Effector memory CD8-positive, alpha-beta T cell (primary cell): ENCODE results near the gene PIK3R1.

Experiments used
- ATAC-seq: fragments of 150-1000 bp; cut with Tn5 transposase; replicated peaks from 2 replicates; pipeline ENCODE4 v1.10.0; 2021; ENCODE audit warnings: mild to moderate bottlenecking, moderate library complexity
- DNase-seq, 3 experiments: peaks; one replicate each; pipeline ENCODE4 v3.0.0; 2021
- H3K27ac Mint-ChIP-seq, 2 donors: one replicate each; pipeline ENCODE4 v1.8.0; 2022; ENCODE audit warnings: mild to moderate bottlenecking in 2 of 2, mixed read lengths in 2 of 2, moderate library complexity in 2 of 2
- H3K27me3 Mint-ChIP-seq, 2 donors: one replicate each; pipeline ENCODE4 v1.8.0; 2022; ENCODE audit warnings: mixed read lengths in 2 of 2
- H3K36me3 Mint-ChIP-seq: one replicate; pipeline ENCODE4 v1.8.0; 2022; ENCODE audit warnings: mild to moderate bottlenecking, moderate library complexity, mixed read lengths; ENCODE audit not compliant: insufficient read depth
- H3K4me1 Mint-ChIP-seq, 2 donors: one replicate each; pipeline ENCODE4 v1.8.0; 2022; ENCODE audit warnings: low read depth in 2 of 2, mixed read lengths in 2 of 2
- H3K4me3 Mint-ChIP-seq, 2 donors: one replicate each; pipeline ENCODE4 v1.8.0; 2022; ENCODE audit warnings: mild to moderate bottlenecking in 2 of 2, mixed read lengths in 2 of 2, moderate library complexity in 2 of 2
- H3K9me3 Mint-ChIP-seq, 2 donors: one replicate each; pipeline ENCODE4 v1.8.0; 2022; ENCODE audit warnings: mixed read lengths in 2 of 2

Gene PIK3R1

GRCh38 chr5:68265822-68266395, 50.4 kb downstream of the PIK3R1 start:
- Mint-ChIP-seq H3K27ac (peak overlapping the region; percentile 30 to 55), H3K4me1 (peaks cover 46 to 64% of the 10 kb centered on the region in 2 donors), H3K4me3 (peak overlapping the region; percentile 10 to 21), H3K27me3 (no peaks in the 10 kb centered on the region), H3K9me3 (no peaks in the 10 kb centered on the region), H3K36me3 (peaks cover 13% of the 10 kb centered on the region)
- DNase-seq, result no peak
- ATAC-seq, result no peak

- no peaks in the 10 kb centered on the region for H3K27me3 Mint-ChIP-seq
- peaks cover 11% of the 10 kb centered on the region for H3K36me3 Mint-ChIP-seq
- peaks cover 51 to 62% of the 10 kb centered on the region in 2 donors for H3K4me1 Mint-ChIP-seq
- peak overlapping the region in 1 of 2 donors; percentile 10 for H3K4me3 Mint-ChIP-seq
- ATAC-seq (no peak), DNase-seq (no peak)
- no peaks in the 10 kb centered on the region for H3K9me3 Mint-ChIP-seq
- peak overlapping the region; percentile 30 to 55 for H3K27ac Mint-ChIP-seq
Observed at GRCh38 chr5:68266457-68266856, 50.9 kb downstream of the PIK3R1 start.

GRCh38 chr5:68267066-68267465, 51.5 kb downstream of the PIK3R1 start:
- DNase-seq (no peak), ATAC-seq (no peak)
- H3K9me3 Mint-ChIP-seq, result no peaks in the 10 kb centered on the region
- H3K4me1 Mint-ChIP-seq, result peaks cover 49 to 68% of the 10 kb centered on the region in 2 donors
- H3K4me3 Mint-ChIP-seq, result peak overlapping the region; percentile 28 to 47
- no peaks in the 10 kb centered on the region for H3K27me3 Mint-ChIP-seq
- H3K36me3 Mint-ChIP-seq, result peaks cover 11% of the 10 kb centered on the region
- peak overlapping the region; percentile 30 to 55 for H3K27ac Mint-ChIP-seq

- peak; percentile 47 for ATAC-seq
- peaks cover 52 to 72% of the 10 kb centered on the region in 2 donors for H3K4me1 Mint-ChIP-seq
- no peaks in the 10 kb centered on the region for H3K27me3 Mint-ChIP-seq
- no peak for DNase-seq
- no peaks in the 10 kb centered on the region for H3K9me3 Mint-ChIP-seq
- peak overlapping the region; percentile 74 to 77 for H3K4me3 Mint-ChIP-seq
- peak overlapping the region; percentile 55 to 85 for H3K27ac Mint-ChIP-seq
- peaks cover 11% of the 10 kb centered on the region for H3K36me3 Mint-ChIP-seq
Observed at GRCh38 chr5:68268101-68268851, 52.7 kb downstream of the PIK3R1 start.

- no peaks in the 10 kb centered on the region for H3K9me3 Mint-ChIP-seq
- DNase-seq, result no peak
- peak overlapping the region; percentile 74 to 77 for H3K4me3 Mint-ChIP-seq
- H3K27me3 Mint-ChIP-seq, result no peaks in the 10 kb centered on the region
- peaks cover 52 to 73% of the 10 kb centered on the region in 2 donors for H3K4me1 Mint-ChIP-seq
- no peak for ATAC-seq
- H3K36me3 Mint-ChIP-seq, result peaks cover 12% of the 10 kb centered on the region
- H3K27ac Mint-ChIP-seq, result peak overlapping the region; percentile 55 to 85
Observed at GRCh38 chr5:68268852-68269130, 53.2 kb downstream of the PIK3R1 start.

GRCh38 chr5:68269820-68270219, 54.3 kb downstream of the PIK3R1 start:
- H3K27me3 Mint-ChIP-seq, result no peaks in the 10 kb centered on the region
- peak overlapping the region in 1 of 2 donors; percentile 36 for H3K27ac Mint-ChIP-seq
- no peak for ATAC-seq
- no peaks in the 10 kb centered on the region for H3K9me3 Mint-ChIP-seq
- peak overlapping the region; percentile 14 to 61 for H3K4me3 Mint-ChIP-seq
- DNase-seq, result no peak
- H3K4me1 Mint-ChIP-seq, result peaks cover 52 to 72% of the 10 kb centered on the region in 2 donors
- H3K36me3 Mint-ChIP-seq, result peaks cover 21% of the 10 kb centered on the region

- Mint-ChIP-seq H3K27me3 (no peaks in the 10 kb centered on the region), H3K9me3 (no peaks in the 10 kb centered on the region), H3K27ac (peak overlapping the region; percentile 36 to 62), H3K36me3 (peaks cover 28% of the 10 kb centered on the region), H3K4me1 (peaks cover 50 to 69% of the 10 kb centered on the region in 2 donors), H3K4me3 (peak overlapping the region; percentile 55 to 61)
- no peak for DNase-seq
- ATAC-seq, result no peak
Observed at GRCh38 chr5:68270399-68270975, 54.9 kb downstream of the PIK3R1 start.

- H3K27me3 Mint-ChIP-seq, result no peaks in the 10 kb centered on the region
- DNase-seq, result no peak
- peaks cover 46 to 67% of the 10 kb centered on the region in 2 donors for H3K4me1 Mint-ChIP-seq
- no peak for ATAC-seq
- peaks cover 29% of the 10 kb centered on the region for H3K36me3 Mint-ChIP-seq
- H3K9me3 Mint-ChIP-seq, result no peaks in the 10 kb centered on the region
- H3K27ac Mint-ChIP-seq, result peak overlapping the region; percentile 36 to 62
- peak overlapping the region; percentile 33 to 61 for H3K4me3 Mint-ChIP-seq
Observed at GRCh38 chr5:68271124-68271523, 55.6 kb downstream of the PIK3R1 start.

- DNase-seq, result no peak
- peaks cover 42 to 62% of the 10 kb centered on the region in 2 donors for H3K4me1 Mint-ChIP-seq
Observed at GRCh38 chr5:68272289-68272688, 56.7 kb downstream of the PIK3R1 start.

GRCh38 chr5:68273717-68274409, 58.3 kb downstream of the PIK3R1 start:
- no peak for ATAC-seq
- Mint-ChIP-seq H3K4me1 (peaks cover 41 to 60% of the 10 kb centered on the region in 2 donors), H3K4me3 (no peak overlapping the region), H3K27ac (peak overlapping the region; percentile 83 to 93), H3K36me3 (peaks cover 39% of the 10 kb centered on the region), H3K27me3 (no peaks in the 10 kb centered on the region), H3K9me3 (no peaks in the 10 kb centered on the region)
- no peak for DNase-seq

More at GRCh38 chr5:68272289-68272688, 56.7 kb downstream of the PIK3R1 start:
- no peaks in the 10 kb centered on the region for H3K27me3 Mint-ChIP-seq
- H3K4me3 Mint-ChIP-seq, result no peak overlapping the region
- peak overlapping the region; percentile 56 to 81 for H3K27ac Mint-ChIP-seq
- no peaks in the 10 kb centered on the region for H3K9me3 Mint-ChIP-seq
- ATAC-seq, result no peak
- peaks cover 38% of the 10 kb centered on the region for H3K36me3 Mint-ChIP-seq

GRCh38 chr5:68274847-68275651, 59.5 kb downstream of the PIK3R1 start:
- DNase-seq, result peak in 1 of 3 experiments; percentile 47
- no peaks in the 10 kb centered on the region for H3K27me3 Mint-ChIP-seq
- H3K4me1 Mint-ChIP-seq, result peaks cover 47 to 66% of the 10 kb centered on the region in 2 donors
- peak overlapping the region; percentile 83 to 93 for H3K27ac Mint-ChIP-seq
- H3K4me3 Mint-ChIP-seq, result peak overlapping the region; percentile 28 to 32
- ATAC-seq, result peak; percentile 67
- no peaks in the 10 kb centered on the region for H3K9me3 Mint-ChIP-seq
- H3K36me3 Mint-ChIP-seq, result peaks cover 39% of the 10 kb centered on the region

GRCh38 chr5:68276740-68277139, 61.2 kb downstream of the PIK3R1 start:
- peaks cover 38 to 64% of the 10 kb centered on the region in 2 donors for H3K4me1 Mint-ChIP-seq
- no peaks in the 10 kb centered on the region for H3K27me3 Mint-ChIP-seq
- H3K9me3 Mint-ChIP-seq, result no peaks in the 10 kb centered on the region
- DNase-seq (no peak), ATAC-seq (no peak)
- H3K27ac Mint-ChIP-seq, result peak overlapping the region; percentile 83 to 93
- H3K4me3 Mint-ChIP-seq, result no peak overlapping the region
- peaks cover 49% of the 10 kb centered on the region for H3K36me3 Mint-ChIP-seq

- H3K27ac Mint-ChIP-seq, result peak overlapping the region; percentile 83 to 93
- H3K4me3 Mint-ChIP-seq, result no peak overlapping the region
- DNase-seq, result no peak
- no peaks in the 10 kb centered on the region for H3K27me3 Mint-ChIP-seq
- H3K4me1 Mint-ChIP-seq, result peaks cover 44 to 67% of the 10 kb centered on the region in 2 donors
- no peak for ATAC-seq
- peaks cover 56% of the 10 kb centered on the region for H3K36me3 Mint-ChIP-seq
- no peaks in the 10 kb centered on the region for H3K9me3 Mint-ChIP-seq
Observed at GRCh38 chr5:68277431-68277830, 61.9 kb downstream of the PIK3R1 start.
